COLO829 (cell line): ENCODE measurements around the gene MSL3B.

Experiments
- DNase-seq: peaks from one replicate; pipeline ENCODE4 v3.0.0; 2012; ENCODE audit warnings: low spot score

Gene MSL3B

DNA sequence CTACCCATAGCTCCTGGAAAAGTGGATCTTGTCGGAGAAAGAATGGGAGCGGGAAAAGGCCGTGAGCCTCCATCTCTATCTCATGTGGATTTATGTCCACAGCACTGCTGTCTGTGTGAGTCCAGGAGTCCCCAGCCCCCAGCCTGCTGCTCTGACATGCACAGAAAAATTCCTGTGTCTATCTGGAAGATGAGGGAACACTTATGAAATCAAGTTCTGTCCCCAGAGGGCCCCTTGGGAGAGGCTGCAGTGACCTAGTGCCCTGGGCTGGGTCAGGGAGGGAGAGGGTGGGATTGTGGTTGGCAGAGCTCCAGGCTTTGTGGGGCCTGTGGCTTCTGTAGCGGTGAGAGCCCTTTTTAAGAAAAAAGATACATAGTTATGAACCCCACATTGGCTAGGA, 51.4 kb downstream of the MSL3B start:
- no peak for DNase-seq

DNA sequence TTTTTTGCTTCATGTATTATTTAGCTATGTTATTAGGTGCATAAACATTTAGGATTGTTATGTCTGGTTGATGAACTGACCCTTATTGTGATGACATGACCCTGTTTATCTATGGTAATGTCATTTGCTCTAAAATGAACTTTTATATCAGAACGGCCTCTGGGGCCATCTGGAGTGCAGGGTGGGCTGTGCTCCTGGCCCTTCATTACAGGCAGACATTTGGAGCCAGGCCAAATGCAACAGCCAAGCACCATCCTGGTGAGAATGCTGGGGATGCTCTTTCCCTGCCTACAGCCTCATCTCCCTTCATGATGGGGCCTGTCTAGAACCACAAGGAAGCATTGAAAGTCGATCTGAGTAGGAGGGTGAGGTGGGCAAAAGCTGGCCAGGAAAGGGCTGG, 51.9 kb downstream of the MSL3B start:
- no peak for DNase-seq

DNA sequence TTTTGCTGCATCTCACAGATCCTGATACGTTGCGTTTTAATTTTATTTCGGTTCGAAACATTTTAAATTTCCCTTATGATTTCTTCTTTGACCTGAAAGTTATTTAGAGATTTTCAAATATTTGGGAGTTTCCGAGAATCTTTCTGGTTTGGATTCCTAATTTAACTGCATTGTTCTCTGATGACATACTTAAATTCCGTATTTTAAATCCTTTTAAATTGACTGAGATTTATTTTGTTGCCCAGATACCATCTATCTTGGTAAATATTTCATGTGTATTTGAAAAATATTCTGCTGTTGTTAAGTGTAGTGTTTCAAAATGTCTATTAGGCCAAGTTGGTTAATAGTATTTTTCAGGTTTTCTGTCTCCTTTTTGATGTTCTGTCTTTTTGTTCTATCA, 52.3 kb downstream of the MSL3B start:
- no peak for DNase-seq
